ENCODE results near the gene REG3G.

DNA sequence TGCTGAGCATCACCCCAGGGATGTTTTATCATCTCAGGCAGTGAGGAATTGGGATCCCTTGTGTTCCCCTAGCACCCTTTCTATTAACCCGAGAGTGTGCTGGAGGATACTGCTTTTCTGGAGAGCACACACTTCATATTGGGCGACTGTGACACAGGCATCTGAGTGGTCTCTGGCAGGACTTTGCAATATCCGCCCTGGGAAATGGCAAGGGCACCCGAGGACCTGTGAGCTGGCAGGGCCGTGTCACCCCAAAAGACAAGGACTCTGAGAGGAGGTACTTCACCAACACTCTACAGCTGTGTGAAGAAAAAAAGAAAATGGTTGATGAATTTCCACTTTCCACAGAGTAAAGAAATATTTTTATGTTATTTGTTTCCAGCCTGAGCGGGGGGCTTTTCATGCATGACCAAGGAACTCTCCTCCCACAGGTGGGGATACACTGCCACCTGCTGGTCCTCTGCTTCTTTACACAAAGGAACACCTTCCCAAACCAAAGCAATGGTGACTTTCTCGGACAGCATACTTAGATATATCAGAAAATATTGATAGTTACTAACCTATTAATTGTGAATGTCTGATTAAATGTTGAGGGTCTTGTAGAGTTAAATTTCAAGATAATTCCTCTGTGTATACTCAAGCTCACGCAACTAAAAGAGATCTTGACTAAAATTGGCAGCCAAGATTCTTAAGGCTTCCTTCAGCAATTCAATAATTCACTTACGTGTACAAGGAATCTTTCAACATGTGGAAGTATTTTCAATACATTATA is 45.9 kb upstream of the REG3G start:
- TF ChIP-seq, protein P1, sequence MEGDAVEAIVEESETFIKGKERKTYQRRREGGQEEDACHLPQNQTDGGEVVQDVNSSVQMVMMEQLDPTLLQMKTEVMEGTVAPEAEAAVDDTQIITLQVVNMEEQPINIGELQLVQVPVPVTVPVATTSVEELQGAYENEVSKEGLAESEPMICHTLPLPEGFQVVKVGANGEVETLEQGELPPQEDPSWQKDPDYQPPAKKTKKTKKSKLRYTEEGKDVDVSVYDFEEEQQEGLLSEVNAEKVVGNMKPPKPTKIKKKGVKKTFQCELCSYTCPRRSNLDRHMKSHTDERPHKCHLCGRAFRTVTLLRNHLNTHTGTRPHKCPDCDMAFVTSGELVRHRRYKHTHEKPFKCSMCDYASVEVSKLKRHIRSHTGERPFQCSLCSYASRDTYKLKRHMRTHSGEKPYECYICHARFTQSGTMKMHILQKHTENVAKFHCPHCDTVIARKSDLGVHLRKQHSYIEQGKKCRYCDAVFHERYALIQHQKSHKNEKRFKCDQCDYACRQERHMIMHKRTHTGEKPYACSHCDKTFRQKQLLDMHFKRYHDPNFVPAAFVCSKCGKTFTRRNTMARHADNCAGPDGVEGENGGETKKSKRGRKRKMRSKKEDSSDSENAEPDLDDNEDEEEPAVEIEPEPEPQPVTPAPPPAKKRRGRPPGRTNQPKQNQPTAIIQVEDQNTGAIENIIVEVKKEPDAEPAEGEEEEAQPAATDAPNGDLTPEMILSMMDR (IDR thresholded peaks at IDR 0.05): peak in 3 of 4 experiments; percentile 36 to 55 (median 36)
- no peak for TF ChIP-seq POLR2A (IDR thresholded peaks at IDR 0.05)

Data from uterus (tissue), 2 donors.